ENCODE data around the gene MRM2.

- TF ChIP-seq, protein P1, sequence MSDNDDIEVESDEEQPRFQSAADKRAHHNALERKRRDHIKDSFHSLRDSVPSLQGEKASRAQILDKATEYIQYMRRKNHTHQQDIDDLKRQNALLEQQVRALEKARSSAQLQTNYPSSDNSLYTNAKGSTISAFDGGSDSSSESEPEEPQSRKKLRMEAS (IDR thresholded peaks at IDR 0.05) = peak; percentile 93
- TF ChIP-seq USF2 (IDR thresholded peaks at IDR 0.05) (no peak), MAFK (IDR thresholded peaks at IDR 0.05; ENCODE audit: partially characterized antibody) (no peak), RAD21 (conservative IDR thresholded peaks at IDR 0.05 in 1 of 2, IDR thresholded peaks at IDR 0.05 in 1 of 2) (0 out of 5 replicates have a peak, but pooled peaks of 1 of the 2 experiments have one; percentile 19)
- TF ChIP-seq, protein P2, sequence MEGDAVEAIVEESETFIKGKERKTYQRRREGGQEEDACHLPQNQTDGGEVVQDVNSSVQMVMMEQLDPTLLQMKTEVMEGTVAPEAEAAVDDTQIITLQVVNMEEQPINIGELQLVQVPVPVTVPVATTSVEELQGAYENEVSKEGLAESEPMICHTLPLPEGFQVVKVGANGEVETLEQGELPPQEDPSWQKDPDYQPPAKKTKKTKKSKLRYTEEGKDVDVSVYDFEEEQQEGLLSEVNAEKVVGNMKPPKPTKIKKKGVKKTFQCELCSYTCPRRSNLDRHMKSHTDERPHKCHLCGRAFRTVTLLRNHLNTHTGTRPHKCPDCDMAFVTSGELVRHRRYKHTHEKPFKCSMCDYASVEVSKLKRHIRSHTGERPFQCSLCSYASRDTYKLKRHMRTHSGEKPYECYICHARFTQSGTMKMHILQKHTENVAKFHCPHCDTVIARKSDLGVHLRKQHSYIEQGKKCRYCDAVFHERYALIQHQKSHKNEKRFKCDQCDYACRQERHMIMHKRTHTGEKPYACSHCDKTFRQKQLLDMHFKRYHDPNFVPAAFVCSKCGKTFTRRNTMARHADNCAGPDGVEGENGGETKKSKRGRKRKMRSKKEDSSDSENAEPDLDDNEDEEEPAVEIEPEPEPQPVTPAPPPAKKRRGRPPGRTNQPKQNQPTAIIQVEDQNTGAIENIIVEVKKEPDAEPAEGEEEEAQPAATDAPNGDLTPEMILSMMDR (IDR thresholded peaks at IDR 0.05) = no peak
These were observed at the start of gene MRM2, which contains the start of gene NUDT1 for GRCh38 chr7:2241580-2242540.

Measured in A549 (cell line).